ENCODE measurements around the gene MLKL. TPM values are rescaled to one million over a fixed set of nuclear protein-coding genes. Genes with fewer than 3 reads are reported as not detected.
A peak's percentile ranks its signal among the peaks of the same experiment; 100 is the strongest.

MLKL gene
- total and polyA plus RNA-seq, 2 of the 13 experiments (the other 11 are each of a cell fraction or from before 2014, with no cell fraction given), result 6.4 to 10.7 TPM

DNA sequence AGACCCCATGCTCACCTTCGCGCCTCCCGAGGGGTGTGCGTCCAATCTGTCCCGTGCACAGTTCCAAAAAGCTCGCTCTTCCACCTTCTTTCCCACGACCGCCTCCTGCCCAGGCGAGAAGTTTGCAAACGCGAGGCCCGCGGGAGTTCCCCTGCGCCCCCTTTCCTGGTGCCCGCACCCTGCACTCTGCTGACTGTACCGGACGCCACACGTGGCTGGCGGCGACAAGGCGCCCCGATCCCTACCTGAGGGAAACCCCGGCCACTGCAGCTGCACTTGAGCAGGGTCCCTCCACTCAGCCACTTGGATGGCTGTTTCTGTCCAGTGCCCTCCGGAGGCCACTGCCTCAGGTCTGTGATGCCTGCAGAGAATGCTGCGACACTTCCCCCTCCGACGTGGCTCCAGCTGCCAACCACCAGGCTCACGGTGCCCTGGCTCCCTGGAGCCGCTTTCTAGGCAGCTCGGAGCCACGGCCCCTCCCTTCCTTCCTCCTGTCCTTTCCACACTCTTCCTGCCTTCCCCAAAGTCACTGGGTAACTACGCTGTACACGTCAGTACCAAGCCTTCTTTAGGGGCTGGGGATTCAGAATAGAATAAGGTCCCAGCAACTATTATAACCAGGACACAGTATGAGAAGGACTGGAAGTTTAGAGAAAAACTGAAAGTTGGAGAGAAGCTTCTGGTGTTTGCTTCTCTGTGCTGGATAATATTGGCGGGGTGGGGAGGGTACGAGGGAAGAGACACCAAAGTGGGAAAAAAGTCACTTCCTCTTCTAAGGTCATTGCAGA lies at the start of gene MLKL (continued):
- no peak for TF ChIP-seq PTBP1 (IDR thresholded peaks at IDR 0.05; ENCODE audit: low read depth, low read length, poor library complexity, severe bottlenecking)
- peak; percentile 89; the same call in 1 of the 2 replicates for TF ChIP-seq ZNF552 (CRISPR knock-in tag; IDR thresholded peaks at IDR 0.05; ENCODE audit: borderline replicate concordance)
- TF ChIP-seq ZNF20 (CRISPR knock-in tag; IDR thresholded peaks at IDR 0.05), result no peak; the same call in 1 of the 2 replicates
- no peak; the same call in 1 of the 2 replicates for TF ChIP-seq ZSCAN22 (CRISPR knock-in tag; IDR thresholded peaks at IDR 0.05)
- TF ChIP-seq, protein P1, sequence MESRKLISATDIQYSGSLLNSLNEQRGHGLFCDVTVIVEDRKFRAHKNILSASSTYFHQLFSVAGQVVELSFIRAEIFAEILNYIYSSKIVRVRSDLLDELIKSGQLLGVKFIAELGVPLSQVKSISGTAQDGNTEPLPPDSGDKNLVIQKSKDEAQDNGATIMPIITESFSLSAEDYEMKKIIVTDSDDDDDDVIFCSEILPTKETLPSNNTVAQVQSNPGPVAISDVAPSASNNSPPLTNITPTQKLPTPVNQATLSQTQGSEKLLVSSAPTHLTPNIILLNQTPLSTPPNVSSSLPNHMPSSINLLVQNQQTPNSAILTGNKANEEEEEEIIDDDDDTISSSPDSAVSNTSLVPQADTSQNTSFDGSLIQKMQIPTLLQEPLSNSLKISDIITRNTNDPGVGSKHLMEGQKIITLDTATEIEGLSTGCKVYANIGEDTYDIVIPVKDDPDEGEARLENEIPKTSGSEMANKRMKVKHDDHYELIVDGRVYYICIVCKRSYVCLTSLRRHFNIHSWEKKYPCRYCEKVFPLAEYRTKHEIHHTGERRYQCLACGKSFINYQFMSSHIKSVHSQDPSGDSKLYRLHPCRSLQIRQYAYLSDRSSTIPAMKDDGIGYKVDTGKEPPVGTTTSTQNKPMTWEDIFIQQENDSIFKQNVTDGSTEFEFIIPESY (CRISPR knock-in tag; IDR thresholded peaks at IDR 0.05), result 0 out of 2 replicates have a peak, but pooled peaks have one; percentile 8
- TF ChIP-seq, protein P2, sequence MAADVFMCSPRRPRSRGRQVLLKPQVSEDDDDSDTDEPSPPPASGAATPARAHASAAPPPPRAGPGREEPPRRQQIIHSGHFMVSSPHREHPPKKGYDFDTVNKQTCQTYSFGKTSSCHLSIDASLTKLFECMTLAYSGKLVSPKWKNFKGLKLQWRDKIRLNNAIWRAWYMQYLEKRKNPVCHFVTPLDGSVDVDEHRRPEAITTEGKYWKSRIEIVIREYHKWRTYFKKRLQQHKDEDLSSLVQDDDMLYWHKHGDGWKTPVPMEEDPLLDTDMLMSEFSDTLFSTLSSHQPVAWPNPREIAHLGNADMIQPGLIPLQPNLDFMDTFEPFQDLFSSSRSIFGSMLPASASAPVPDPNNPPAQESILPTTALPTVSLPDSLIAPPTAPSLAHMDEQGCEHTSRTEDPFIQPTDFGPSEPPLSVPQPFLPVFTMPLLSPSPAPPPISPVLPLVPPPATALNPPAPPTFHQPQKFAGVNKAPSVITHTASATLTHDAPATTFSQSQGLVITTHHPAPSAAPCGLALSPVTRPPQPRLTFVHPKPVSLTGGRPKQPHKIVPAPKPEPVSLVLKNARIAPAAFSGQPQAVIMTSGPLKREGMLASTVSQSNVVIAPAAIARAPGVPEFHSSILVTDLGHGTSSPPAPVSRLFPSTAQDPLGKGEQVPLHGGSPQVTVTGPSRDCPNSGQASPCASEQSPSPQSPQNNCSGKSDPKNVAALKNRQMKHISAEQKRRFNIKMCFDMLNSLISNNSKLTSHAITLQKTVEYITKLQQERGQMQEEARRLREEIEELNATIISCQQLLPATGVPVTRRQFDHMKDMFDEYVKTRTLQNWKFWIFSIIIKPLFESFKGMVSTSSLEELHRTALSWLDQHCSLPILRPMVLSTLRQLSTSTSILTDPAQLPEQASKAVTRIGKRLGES (CRISPR knock-in tag; IDR thresholded peaks at IDR 0.05; ENCODE audit: borderline replicate concordance), result no peak
- TF ChIP-seq, protein P3, sequence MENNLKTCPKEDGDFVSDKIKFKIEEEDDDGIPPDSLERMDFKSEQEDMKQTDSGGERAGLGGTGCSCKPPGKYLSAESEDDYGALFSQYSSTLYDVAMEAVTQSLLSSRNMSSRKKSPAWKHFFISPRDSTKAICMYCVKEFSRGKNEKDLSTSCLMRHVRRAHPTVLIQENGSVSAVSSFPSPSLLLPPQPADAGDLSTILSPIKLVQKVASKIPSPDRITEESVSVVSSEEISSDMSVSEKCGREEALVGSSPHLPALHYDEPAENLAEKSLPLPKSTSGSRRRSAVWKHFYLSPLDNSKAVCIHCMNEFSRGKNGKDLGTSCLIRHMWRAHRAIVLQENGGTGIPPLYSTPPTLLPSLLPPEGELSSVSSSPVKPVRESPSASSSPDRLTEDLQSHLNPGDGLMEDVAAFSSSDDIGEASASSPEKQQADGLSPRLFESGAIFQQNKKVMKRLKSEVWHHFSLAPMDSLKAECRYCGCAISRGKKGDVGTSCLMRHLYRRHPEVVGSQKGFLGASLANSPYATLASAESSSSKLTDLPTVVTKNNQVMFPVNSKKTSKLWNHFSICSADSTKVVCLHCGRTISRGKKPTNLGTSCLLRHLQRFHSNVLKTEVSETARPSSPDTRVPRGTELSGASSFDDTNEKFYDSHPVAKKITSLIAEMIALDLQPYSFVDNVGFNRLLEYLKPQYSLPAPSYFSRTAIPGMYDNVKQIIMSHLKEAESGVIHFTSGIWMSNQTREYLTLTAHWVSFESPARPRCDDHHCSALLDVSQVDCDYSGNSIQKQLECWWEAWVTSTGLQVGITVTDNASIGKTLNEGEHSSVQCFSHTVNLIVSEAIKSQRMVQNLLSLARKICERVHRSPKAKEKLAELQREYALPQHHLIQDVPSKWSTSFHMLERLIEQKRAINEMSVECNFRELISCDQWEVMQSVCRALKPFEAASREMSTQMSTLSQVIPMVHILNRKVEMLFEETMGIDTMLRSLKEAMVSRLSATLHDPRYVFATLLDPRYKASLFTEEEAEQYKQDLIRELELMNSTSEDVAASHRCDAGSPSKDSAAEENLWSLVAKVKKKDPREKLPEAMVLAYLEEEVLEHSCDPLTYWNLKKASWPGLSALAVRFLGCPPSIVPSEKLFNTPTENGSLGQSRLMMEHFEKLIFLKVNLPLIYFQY (CRISPR knock-in tag; IDR thresholded peaks at IDR 0.05; ENCODE audit: borderline replicate concordance), result 0 out of 2 replicates have a peak, but pooled peaks have one; percentile 29
- TF ChIP-seq ZBTB3 (CRISPR knock-in tag; IDR thresholded peaks at IDR 0.05; ENCODE audit: borderline replicate concordance, low read depth), result 0 out of 2 replicates have a peak, but pooled peaks have one; percentile 43
- TF ChIP-seq CENPX (CRISPR knock-in tag; IDR thresholded peaks at IDR 0.05), result no peak
- TF ChIP-seq, protein P4, sequence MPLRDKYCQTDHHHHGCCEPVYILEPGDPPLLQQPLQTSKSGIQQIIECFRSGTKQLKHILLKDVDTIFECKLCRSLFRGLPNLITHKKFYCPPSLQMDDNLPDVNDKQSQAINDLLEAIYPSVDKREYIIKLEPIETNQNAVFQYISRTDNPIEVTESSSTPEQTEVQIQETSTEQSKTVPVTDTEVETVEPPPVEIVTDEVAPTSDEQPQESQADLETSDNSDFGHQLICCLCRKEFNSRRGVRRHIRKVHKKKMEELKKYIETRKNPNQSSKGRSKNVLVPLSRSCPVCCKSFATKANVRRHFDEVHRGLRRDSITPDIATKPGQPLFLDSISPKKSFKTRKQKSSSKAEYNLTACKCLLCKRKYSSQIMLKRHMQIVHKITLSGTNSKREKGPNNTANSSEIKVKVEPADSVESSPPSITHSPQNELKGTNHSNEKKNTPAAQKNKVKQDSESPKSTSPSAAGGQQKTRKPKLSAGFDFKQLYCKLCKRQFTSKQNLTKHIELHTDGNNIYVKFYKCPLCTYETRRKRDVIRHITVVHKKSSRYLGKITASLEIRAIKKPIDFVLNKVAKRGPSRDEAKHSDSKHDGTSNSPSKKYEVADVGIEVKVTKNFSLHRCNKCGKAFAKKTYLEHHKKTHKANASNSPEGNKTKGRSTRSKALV (CRISPR knock-in tag; IDR thresholded peaks at IDR 0.05), result peak; percentile 70
- TF ChIP-seq FOXP1 (IDR thresholded peaks at IDR 0.05), result no peak
- no peak; the same call in 1 of the 2 replicates for TF ChIP-seq FOXP1 (CRISPR knock-in tag; IDR thresholded peaks at IDR 0.05)
- TF ChIP-seq MED13 (CRISPR knock-in tag; IDR thresholded peaks at IDR 0.05), result no peak
- TF ChIP-seq ARNTL (CRISPR knock-in tag; IDR thresholded peaks at IDR 0.05), result peak; percentile 78
- TF ChIP-seq TOPORS (CRISPR knock-in tag; IDR thresholded peaks at IDR 0.05), result peak; percentile 53; the same call in 1 of the 2 replicates
- no peak for TF ChIP-seq RBAK (CRISPR knock-in tag; IDR thresholded peaks at IDR 0.05)
- TF ChIP-seq ZNF589 (CRISPR knock-in tag; conservative IDR thresholded peaks at IDR 0.05), result no peak; the same call in 1 of the 2 replicates
- TF ChIP-seq ZNF572 (CRISPR knock-in tag; IDR thresholded peaks at IDR 0.05), result no peak
- TF ChIP-seq DNMT3B (CRISPR knock-in tag; conservative IDR thresholded peaks at IDR 0.05), result no peak

All from HepG2 (cell line).